Skin of body (tissue), 2 donors: ENCODE results near the gene C14orf93. TPM values are rescaled to one million over a fixed set of nuclear protein-coding genes. Genes with fewer than 3 reads are reported as not detected.

Experiments
- DNase-seq: peaks from one replicate; lab custom pipeline; 2025; lab: John Stamatoyannopoulos, UW
- total RNA-seq: library from RNA; depleted of rRNA; stranded (reverse); fragments of >200 nt; gene quantifications from one replicate; pipeline ENCODE4 v1.2.3, GENCODE V29; 2014

The C14orf93 gene
- total RNA-seq, 1 donor from 2014 or later, result 7.7 TPM

DNA sequence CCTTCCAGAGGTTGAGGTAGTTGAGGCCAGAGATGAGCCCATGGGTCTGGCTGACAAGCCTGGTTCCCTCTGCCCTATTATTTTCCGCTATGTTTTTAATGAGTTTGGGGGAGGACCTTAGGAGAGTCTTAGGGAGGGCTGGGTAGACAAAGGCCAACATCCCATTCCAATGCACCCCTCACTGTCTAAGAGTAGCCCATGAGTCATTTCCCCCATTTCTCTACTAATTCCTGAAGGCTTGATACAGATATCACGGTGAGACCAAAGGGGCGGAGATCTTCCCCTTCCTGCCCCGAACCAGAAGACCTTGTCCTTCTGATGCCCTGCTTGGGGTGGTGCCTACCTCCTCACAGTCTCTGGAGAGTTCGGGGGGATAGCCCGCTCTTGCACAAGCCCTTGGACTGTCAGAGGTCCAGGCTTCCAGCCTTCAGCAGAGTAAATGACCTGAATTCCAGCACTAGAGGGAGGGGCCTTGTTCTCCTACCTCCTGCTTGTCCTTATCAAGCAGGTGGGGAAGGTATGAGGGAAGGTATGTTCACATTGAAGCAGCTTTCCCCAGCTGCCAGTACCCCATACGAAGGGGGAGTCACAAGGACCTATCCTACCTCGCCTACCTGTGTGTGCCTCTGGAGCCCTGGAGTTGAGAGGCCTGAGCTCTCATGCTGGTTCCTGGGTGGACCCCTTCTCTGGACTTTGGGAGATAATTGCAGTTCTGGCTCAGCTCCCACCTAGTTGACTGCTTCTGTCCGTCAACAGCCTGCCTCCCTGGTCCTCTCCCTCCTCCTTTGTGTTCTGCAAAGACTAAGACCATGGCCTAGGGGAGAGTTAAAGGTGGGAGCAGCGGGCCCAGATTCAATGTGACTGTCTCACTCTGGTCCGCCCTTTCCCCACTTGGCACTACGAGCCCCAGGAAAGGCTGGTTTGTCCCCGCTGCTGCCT lies 35.7 kb upstream of the C14orf93 start:
- no peak for DNase-seq

DNA sequence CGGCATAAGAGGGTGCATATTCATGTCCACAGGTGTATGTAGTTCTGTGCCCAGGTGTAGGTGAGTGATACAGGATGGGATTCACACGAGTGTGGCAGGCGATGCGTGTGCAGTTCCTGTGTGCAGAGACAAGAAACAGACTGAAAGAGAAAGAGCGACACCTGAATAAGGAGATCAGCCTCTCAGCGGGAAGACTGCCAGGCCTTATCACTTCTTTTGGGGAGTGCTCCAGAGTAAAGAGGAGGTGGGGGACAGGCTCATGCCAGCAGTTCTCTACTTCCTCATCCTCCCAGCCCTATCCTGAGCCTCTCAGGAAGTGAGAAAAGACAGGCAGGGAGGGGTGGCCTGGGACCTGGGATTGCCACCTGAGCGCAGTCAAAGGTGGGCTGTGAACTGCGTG lies 34.9 kb upstream of the C14orf93 start:
- DNase-seq, result no peak

DNA sequence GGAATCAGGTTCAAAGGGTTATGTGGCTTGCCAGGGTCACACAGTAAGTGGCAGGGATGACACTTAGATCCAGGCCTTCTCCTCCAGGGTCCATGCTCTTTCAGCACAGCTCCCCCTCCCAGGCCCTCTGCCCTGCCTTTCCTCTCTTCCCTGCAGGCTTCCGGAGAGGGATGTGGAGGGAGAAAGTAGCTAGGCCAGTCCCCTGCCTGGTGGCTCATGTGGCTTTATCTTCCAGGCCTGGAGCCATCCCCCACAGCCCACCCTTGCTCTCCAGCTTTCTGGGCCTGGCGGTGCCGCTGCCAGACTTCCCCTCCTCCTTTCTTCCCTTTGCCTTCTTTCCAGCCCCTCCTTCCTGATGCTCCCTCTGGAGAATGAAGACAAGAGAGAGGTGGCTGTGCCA lies 33.8 kb upstream of the C14orf93 start:
- DNase-seq, result no peak

DNA sequence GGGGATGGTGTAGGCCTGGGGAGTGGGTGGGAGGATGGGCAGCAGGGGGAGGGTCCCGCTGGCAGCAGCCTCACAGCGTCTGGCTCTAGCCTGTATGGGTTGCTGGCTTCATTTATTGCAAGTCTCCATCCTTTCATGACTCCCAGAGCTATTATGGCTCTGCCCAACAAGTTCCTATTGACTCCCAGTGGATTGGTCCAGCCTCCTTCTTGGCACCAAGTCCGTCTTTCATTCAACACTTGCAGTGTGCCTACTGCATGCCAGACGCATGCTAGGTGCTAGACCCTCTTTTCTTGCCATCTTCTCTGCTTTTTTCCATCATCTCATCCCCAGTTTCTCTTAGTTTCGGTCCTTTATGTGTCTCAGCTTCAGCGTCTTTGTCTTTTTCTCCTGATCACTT lies 33.2 kb upstream of the C14orf93 start:
- DNase-seq, result no peak

DNA sequence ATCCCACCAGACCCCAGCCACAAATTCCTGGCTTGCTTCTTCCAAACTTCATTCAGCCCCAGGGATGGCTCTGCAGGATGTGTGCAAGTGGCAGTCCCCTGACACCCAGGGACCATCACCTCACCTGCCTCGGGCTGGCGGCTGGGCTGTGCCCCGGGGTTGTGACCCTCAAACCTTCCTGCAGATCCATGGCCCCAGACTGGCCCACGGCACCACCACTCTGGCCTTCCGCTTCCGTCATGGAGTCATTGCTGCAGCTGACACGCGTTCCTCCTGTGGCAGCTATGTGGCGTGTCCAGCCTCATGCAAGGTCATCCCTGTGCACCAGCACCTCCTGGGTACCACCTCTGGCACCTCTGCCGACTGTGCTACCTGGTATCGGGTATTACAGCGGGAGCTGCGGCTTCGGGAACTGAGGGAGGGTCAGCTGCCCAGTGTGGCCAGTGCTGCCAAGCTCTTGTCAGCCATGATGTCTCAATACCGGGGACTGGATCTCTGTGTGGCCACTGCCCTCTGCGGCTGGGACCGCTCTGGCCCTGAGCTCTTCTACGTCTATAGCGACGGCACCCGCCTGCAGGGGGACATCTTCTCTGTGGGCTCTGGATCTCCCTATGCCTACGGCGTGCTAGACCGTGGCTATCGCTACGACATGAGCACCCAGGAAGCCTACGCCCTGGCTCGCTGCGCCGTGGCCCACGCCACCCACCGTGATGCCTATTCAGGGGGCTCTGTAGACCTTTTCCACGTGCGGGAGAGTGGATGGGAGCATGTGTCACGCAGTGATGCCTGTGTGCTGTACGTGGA lies 32.4 kb upstream of the C14orf93 start, which contains the start of gene PSMB11:
Gene PSMB11 (plus strand): TSS at position 51 of the 804 bp plus-strand sequence. CDS start 14 bp downstream, at position 65.
- DNase-seq, result no peak

DNA sequence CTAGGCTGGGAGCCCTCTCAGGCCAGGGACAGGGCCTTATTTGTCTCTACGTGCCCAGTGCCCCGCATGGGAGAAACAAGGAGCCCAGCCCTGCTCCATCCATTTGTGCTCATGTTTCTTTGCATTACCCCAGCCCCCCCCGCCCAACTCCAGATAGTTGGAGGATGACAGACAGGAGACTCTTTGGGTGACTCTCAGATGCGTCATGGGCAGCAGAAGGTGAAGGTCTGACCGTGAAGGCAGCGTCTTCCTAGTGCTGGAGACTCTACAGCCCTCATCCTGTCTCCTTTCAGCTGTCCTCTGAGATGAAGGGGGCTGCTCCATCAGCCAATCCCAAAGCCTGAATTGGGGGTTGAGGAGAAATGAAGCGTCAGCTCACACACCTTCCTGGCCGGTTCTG lies 31.8 kb upstream of the C14orf93 start:
- DNase-seq, result no peak

DNA sequence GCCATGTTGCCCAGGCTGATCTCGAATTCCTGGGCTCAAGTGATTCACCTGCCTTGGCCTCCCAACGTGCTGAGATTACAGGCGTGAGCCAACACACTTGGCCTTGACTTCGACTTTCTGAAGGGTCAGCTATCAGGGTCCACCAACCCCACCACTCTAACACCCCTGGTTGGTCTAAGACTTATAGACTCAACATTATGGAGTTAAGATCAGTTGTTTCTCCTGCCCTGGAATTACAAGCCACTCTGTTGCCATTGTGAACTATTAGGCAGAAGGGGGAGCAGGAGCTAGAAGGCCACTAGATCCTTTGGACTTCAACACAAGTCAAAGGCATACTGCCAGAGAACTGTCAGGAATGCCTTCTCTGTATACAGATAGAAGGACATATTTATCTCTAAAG lies 30.2 kb upstream of the C14orf93 start:
- no peak for DNase-seq

DNA sequence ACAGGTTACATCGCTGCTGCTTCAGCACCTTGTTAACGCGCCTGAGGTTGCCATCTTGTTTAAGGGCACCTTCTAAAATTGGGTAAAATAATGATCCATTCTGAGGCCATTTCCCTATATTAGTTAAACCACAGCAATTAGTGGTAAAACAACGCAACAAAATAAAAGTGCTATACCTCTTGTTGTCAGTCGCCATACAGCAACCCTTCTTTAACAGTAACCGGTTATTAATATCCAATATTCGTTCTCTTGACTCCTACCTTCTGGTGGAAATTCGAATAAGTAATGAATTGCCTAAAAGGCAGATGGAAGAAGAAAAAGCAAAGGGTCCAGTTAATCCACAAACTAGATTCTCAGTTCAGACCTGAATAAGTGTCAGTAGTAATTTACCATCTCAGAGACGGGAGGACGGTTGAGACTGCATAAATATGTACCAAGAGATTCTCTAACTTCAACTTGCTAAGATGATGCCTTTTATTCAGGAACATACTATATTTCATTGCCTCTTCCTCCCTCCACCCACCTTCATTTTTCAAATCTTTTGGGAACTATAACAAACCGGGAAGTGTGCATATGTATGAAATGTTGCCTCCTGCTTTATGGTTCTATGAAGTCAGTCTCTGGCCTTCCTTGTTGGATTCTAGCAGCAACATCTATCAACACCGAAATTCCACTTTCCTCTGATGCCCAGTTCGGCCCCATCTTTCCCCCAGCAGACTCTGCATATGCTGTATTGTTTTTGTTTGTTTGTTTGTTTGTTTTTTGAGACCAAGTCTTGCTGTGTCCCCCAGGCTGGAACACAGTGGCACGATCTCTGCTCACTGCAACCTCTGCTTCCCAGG lies 25.6 kb upstream of the C14orf93 start:
- DNase-seq, result no peak

DNA sequence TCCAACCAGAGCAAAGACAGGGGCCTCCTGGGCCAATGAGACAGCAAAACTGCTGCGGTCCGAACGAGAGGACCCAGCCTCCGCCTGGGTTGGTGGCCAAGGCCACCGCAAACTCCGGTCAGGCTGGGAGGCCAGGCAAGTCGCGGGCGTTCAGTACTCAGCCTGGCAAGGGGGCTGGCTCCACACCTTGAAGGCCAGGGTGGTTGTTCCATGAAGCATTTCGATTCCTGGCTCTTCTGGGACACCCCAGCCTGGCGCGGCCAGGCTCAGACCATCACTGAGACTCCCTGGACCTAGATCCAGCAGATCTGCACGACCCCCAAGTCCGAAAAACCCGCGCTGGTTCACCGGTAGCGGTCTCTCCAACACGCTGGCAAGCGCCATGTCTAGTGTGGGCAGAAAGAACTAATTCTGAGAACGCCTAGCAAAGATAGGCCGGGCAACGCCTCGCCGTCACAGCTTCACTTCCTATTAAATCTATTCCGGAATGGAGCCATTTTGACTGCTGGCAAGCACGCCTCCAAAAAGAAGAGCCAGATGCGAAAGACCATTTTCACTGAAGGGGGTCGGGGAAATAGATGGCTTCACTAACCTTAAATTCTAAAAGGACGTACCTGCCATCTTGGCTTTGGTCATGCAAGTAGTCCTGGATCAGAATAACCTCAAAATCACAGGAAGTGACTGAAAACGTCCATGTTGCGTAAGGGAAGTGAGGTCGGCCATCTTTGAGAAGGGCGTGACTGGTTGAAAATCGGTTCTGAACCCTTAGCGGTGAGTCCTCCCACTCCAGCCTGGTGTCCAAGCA lies 24.8 kb upstream of the C14orf93 start, which contains the start of gene PSMB5:
Gene PSMB5 (minus strand): TSS at position 403 of the 805 bp plus-strand sequence. CDS start 19 bp downstream, at position 384.
- no peak for DNase-seq

DNA sequence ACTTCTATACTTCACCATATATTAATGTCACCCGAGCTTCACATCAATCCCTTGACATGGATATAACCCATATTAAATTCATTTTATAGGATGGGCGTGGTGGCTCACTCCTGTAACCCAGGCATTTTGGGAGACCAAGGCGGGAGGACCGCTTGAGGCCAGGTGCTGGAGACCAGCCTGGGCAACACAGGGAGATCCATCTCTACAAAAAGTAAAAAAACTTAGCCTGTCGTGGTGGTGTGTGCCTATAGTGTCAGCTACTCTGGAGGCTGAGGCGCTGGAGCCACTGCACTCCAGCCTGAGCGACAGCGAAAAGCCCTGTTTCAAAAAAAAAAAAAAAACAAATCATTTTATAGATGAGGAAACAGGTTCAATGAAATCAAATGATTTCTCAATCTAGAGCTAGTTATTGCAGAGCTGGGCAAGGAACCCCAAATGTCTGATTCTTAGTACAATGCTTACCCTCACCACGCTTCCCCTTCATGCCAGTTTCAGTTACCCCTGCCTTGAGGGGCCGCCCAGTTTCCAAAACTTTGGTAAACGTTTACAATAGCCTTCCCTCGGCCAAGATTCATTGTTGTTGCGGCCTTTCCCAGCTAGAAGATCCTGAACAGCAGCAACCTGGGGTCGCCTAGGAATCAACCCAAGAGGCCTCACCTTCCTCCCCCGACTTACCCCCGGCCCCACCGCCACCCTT lies 24.0 kb upstream of the C14orf93 start:
- DNase-seq, result no peak

DNA sequence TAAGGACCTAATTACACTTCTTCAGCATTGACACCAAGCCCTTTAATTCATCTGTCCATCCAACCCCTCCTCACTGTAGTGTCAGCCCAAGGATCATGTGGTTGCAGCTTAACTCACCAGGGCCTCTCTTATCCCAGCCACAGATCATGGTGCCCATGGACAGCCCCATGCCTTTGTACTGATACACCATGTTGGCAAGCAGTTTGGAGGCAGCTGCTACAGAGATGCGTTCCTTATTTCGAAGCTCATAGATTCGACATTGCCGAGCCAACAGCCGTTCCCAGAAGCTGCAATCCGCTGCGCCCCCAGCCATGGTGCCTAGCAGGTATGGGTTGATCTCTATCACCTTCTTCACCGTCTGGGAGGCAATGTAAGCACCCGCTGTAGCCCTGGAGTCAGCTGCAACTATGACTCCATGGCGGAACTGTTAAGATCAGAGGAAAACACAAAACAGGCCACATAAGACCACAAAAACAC lies 23.3 kb upstream of the C14orf93 start:
- no peak for DNase-seq

DNA sequence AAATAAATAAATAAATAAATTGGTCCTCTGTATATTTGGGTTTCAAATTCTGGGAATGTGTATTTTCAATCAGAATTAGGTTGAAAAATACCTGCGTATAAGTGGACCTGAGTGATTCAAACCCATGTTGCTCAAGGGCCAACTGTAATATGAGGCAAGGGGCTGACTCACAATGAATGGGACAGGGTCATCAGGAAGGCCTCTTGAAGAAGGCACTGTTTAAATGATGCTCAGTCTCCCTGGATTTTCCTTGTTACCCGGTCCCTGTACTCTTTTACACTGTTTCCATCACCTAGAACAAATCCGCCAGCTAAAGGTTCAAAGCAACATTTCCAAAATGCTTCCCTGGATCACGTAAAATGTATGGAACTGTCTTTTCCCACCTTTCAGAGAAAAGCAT lies 21.0 kb upstream of the C14orf93 start:
- no peak for DNase-seq

DNA sequence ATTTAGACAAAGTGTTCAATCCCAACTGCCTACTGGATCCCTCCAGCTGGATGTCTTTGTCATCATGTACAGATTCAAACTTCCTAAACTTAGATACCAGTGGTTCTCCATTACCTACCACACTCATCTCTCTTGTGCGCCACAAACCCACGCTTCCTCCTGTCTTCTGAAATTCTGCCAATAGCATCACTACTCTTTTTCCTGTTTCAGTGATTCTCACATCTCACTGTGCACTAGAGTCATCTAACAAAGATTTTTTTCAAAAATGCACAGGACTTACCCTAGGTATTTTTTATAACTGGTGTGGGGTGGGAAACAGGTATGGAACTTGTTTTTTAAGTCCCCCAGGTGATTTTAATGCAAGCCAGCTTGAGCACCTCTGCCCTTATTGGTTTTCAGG lies 18.9 kb upstream of the C14orf93 start:
- DNase-seq, result no peak

DNA sequence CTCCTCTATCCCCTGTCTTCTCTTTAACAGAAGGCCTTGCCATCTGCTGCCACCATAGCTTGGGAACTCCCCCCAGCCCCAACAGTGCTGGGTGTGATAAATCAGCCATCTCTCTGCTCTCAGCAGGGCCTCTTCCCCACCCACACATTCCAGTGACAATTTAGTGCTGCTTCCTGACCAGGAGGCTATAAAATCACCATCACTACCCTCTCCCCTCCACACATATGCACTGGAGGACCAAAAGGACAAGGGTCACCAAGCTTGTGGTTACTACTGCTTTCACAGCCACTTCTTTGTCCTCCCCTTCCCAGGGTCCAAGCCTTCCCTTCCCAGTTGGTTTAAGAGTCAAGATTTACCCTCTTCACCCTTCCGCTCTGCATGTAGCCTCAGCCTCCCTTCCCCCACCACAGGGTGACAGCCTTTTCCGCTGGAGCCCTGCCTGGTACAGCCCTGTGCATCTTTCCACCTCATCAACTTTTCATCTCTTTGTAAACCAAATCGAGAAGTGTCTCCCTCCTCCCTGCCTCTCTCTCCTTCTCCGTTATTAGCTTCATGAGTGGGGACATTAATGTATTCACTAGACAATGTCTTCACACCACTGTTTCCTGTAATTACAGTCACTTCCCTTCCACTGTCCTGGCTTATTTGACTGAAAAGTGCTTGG lies 15.3 kb upstream of the C14orf93 start:
- no peak for DNase-seq

DNA sequence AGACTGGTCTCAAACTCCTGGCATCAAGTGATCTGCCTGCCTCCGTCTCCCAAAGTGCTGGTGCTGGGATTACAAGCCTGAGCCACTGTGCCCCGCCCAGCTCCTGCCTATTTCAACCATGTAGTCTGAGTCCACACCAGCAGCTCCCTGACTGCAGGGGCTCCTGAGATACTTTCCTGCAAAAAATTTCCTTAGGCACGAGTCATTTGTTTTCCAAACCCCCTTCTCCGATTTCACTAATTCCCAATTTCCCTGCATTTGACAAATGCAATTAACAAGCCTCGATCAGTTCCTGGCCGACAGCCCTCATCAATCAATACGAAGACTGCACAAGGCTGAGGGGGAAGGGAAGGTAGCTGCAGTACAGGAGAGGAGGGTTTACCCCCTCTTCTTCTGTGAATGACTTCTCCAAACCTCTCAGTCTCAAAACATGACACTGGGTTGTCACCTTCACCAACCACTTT lies 14.7 kb upstream of the C14orf93 start:
- no peak for DNase-seq

DNA sequence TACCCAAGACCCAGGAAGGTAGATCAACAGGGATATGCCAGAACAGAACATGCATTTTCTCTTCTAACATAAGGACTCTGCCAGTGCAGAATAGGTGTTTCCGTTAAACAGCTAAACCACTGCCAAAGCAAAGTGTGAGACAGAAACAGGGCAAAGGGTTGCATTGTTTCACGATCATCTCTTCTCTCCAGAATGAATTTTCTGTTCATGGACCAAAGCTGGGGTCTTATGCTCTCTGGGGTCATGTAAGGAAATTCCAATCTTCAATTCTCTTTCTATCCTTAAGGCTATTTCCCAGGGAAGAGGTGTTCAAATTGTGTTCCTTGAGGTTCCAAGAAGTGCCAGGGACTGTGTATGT lies 13.8 kb upstream of the C14orf93 start:
- DNase-seq, result no peak

DNA sequence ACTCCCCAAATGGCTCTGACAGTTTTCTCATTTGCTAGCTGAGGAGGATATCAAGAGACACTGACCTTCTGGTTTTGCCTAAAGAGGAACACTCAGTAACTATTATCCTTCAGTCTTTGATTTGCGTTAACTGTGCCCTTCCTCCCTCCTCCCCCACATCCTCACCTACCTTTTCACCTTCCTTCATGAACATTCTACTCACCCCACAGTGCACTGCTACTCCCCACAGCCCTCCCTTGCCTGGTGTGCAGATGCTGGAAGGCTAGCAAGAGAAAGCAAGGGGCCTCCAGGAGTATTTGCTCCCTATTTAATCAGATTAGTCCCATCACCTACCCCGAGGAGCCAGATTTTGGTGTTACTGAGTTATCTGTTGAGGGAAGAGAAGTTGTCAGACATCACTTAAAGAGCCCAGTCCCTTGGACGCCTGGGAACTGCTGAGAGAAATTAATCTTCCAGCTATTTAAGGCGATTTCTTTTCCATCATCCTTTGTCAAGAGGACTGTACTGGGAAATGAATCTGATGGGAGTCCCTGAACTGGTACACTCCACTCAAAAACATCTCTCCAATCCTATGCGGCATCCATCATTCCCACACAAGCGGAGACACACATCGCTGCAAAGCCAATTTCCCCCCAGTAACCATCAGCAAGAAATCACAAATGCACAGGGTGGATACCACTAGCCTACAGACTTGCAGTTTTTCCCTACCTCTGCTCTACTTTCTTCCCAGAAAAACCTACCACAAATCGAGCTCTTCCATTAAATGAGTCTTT lies 13.3 kb upstream of the C14orf93 start:
- no peak for DNase-seq

DNA sequence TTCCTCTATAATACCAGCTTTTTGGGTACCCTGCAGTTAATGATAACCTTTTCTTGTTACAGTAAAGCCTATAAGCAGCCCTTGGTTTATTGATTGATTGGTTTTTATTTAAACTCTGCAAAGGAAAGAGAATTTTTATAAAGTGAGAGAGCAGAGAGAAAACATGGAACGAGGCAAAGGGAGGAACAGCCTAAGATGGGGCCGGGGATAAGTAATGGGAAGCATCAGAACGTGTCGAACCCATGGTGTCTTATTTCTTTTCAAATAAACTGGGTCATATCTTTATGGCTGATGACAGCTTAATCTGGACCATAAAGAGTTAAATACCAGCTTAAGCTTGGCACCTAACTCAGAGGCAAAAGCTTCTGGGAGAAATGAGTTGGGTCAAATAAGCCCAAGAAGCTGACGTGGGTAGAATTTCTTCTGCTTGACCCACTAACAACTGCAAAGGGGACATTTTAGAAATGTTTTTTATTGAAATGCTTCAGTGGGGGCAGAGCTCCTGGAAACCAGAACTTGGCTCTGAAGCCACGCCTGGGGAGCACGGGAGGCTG lies 12.0 kb upstream of the C14orf93 start:
- DNase-seq, result no peak
